Tibial nerve (tissue), 4 donors: Measurements from ENCODE around the gene NXF1. TPM values are rescaled to one million over a fixed set of nuclear protein-coding genes. Genes with fewer than 3 reads are reported as not detected.
"Not testable (repeated sequence)": the region's sequence is repeated elsewhere in the genome, so short reads cannot be mapped to it uniquely, and the experiment has no call there.

Experiments used
- DNase-seq, 2 donors: peaks; one replicate each; pipeline ENCODE4 v3.0.0-alpha.2; 2019; ENCODE audit warnings: low spot score in 2 of 2
- H3K27ac ChIP-seq, 4 donors: fragments of 200-600 bp; sonication (generic) in 3 of 4; one replicate each; pipeline ENCODE4 v1.5.1; 2017 to 2019; ENCODE audit warnings: mild to moderate bottlenecking in 1 of 4
- H3K27me3 ChIP-seq, 2 donors: fragments of 200-600 bp; sonication (generic) in 1 of 2; one replicate each; pipeline versions ENCODE4 v1.5.1 to v1.6.0; 2017 to 2019
- H3K36me3 ChIP-seq, 3 donors: fragments of 200-600 bp; sonication (generic); one replicate each; pipeline ENCODE4 v1.5.1; 2018 to 2019
- H3K4me1 ChIP-seq, 4 donors: fragments of 200-600 bp; sonication (generic) in 3 of 4; one replicate each; pipeline ENCODE4 v1.5.1; 2017 to 2019
- H3K4me3 ChIP-seq, 4 donors: fragments of 200-600 bp; sonication (generic) in 3 of 4; one replicate each; pipeline ENCODE4 v1.5.1; 2017 to 2019; ENCODE audit warnings: mild to moderate bottlenecking in 1 of 4, moderate library complexity in 1 of 4
- H3K9me3 ChIP-seq, 4 donors: fragments of 200-600 bp; sonication (generic) in 3 of 4; one replicate each; pipeline ENCODE4 v1.5.1; 2017 to 2019
- CTCF ChIP-seq, 5 experiments: fragments of 200-600 bp in 3 of 5; fragments of 450-650 bp in 2 of 5; sonication (generic) in 3 of 5; IDR thresholded peaks; one replicate each; pipeline ENCODE4 v1.5.1; 2016 to 2019; ENCODE audit warnings: antibody characterized with exemption in 5 of 5, mild to moderate bottlenecking in 3 of 5, moderate library complexity in 2 of 5
- EP300 ChIP-seq, 2 donors: sonication (generic); formaldehyde crosslinking; IDR thresholded peaks; one replicate each; pipeline ENCODE4 v1.6.1; 2017; ENCODE audit warnings: antibody characterized with exemption in 2 of 2, mild to moderate bottlenecking in 1 of 2
- POLR2A ChIP-seq, 2 donors: fragments of 450-650 bp; IDR thresholded peaks; one replicate each; pipeline ENCODE4 v1.6.1; 2017; ENCODE audit warnings: antibody characterized with exemption in 2 of 2, mild to moderate bottlenecking in 2 of 2, moderate library complexity in 2 of 2
- WGBS, 2 donors: methylation state at CpG; one replicate each; pipeline ENCODE4 v1.1.5; 2018; 5-methylcytosine and 5-hydroxymethylcytosine counted together
- total RNA-seq, 4 donors: library from RNA; depleted of rRNA; stranded (reverse); fragments of >200 nt; gene quantifications; one replicate each; pipeline ENCODE4 v1.1.0, GENCODE V29; 2016

Gene NXF1
- total RNA-seq, 4 donors from 2014 or later: 51.3 to 94.4 (median 67.0) TPM

GRCh38 chr11:62753736-62754603, 51.3 kb downstream of the NXF1 start, which contains the start of gene ZBTB3:
Gene ZBTB3, minus strand, starts transcription at chr11:62754160. Its CDS starts 496 bp downstream, at chr11:62753664.
- peak within 1 kb of the TSS; percentile 52 to 94 (median 58) for H3K4me3 ChIP-seq
- peak within 1 kb of the TSS; percentile 93 to 96 (median 94) for H3K27ac ChIP-seq
- DNase-seq: peak; percentile 95 to 96
- H3K4me1 ChIP-seq: peaks cover 0 to 40% (median 9%) of the 10 kb centered on the region in 4 donors
- H3K9me3 ChIP-seq: no peaks in the 10 kb centered on the region
- WGBS, 2 donors: 1% methylated on average over 47 of the region's 47 CpGs
- no peaks in the 10 kb centered on the region for H3K27me3 ChIP-seq
- TF ChIP-seq CTCF (IDR thresholded peaks at IDR 0.05) (peak in 2 of 5 experiments; percentile 49 to 54), POLR2A (IDR thresholded peaks at IDR 0.05) (peak; percentile 69 to 79), EP300 (IDR thresholded peaks at IDR 0.05) (peak; percentile 68 to 97)
- H3K36me3 ChIP-seq: peaks cover 0 to 27% (median 0%) of the 10 kb centered on the region in 3 donors

DNA sequence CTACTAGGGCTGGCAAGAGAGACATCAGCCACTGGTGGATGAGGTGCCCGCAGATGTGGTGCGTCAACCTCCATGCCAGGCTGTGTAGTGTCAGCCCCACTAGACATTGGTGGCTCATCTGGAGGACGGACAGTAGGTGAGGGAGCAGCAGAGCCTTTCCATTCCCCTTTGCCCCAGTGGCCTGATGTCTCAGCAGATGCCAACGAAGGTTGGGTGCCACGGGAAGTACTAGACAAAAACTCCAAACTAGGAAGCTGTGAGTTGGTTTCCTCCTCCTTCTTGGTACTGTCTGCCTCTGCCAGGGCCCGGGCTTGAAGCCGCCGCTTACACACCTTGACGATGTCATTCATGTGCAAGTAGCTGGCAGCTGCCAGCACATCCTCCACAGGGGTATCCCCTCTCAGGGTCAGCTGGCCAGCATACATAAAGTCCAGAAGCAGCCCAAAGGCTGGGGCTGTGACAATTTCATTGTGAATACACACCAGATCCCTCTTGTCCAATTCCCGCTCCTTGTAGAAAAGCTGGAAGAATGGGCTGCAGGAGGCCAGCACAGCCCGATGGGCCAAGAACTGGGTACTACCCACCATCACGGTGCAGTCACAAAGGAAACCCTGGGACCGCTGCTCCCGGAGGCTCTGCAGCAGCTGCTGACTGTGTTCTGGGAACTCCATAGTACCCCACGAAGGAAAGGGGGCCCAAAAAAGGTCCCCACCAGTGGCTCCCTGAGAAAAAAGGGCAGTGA, 52.1 kb downstream of the NXF1 start:
- no peak for DNase-seq
- Histone ChIP-seq H3K27ac (peak overlapping the region; percentile 91 to 95 (median 93)), H3K36me3 (peaks cover 0 to 31% (median 0%) of the 10 kb centered on the region in 3 donors), H3K9me3 (no peaks in the 10 kb centered on the region), H3K27me3 (no peaks in the 10 kb centered on the region), H3K4me1 (peaks cover 0 to 42% (median 9%) of the 10 kb centered on the region in 4 donors), H3K4me3 (peak overlapping the region; percentile 52 to 94 (median 58))
- 86 to 88% methylated on average over 11 to 15 of the region's 15 CpGs for WGBS, 2 donors
- no peak for TF ChIP-seq EP300 (IDR thresholded peaks at IDR 0.05)
- no peak for TF ChIP-seq CTCF (IDR thresholded peaks at IDR 0.05)
- TF ChIP-seq POLR2A (IDR thresholded peaks at IDR 0.05): no peak

DNA sequence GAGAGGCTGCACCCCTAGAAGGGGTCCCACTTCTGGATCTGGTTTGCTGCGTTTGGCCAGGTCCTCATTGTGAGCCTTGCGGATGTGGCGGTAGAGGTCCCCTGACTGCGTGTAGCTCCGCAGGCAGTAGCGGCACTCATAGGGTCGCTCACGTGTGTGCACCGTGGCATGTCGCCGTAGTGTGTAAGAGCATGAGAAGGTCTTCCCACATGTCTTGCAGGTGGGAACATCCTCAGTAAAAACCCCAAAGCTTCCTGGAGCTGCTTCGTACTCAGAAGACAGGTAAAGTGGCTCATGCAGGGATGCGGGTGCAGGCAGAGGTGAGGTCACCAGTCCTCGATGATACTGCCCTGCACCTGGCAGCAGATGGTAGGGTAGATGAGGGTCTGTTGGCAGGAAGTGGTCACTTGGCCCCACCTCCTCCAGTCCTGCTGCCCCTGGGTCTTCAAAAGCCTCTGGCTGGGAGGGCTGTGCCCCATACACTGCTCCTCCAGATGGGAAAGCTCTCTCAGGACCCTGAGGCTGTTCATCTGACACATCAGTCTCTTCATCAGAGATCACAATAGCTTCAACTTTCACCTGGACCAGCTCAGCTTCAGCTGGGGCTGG, 53.0 kb downstream of the NXF1 start:
- H3K9me3 ChIP-seq: no peaks in the 10 kb centered on the region
- no peak overlapping the region for H3K27ac ChIP-seq
- DNase-seq: no peak
- H3K27me3 ChIP-seq: no peaks in the 10 kb centered on the region
- peaks cover 0 to 45% (median 9%) of the 10 kb centered on the region in 4 donors for H3K4me1 ChIP-seq
- H3K36me3 ChIP-seq: peaks cover 0 to 31% (median 0%) of the 10 kb centered on the region in 3 donors
- WGBS, 2 donors: 94 to 99% methylated on average over 14 of the region's 14 CpGs
- TF ChIP-seq POLR2A (IDR thresholded peaks at IDR 0.05) (no peak), CTCF (IDR thresholded peaks at IDR 0.05) (no peak), EP300 (IDR thresholded peaks at IDR 0.05) (no peak)
- no peak overlapping the region for H3K4me3 ChIP-seq

GRCh38 chr11:62749931-62750330, 55.3 kb downstream of the NXF1 start:
- H3K27me3 ChIP-seq, H3K27ac ChIP-seq, H3K9me3 ChIP-seq, H3K4me3 ChIP-seq, DNase-seq: not testable (repeated sequence)
- WGBS, 2 donors: 92 to 95% methylated on average over 5 of the region's 5 CpGs
- H3K4me1 ChIP-seq: peaks cover 0 to 45% (median 9%) of the 10 kb centered on the region in 4 donors
- H3K36me3 ChIP-seq: peaks cover 0 to 31% (median 0%) of the 10 kb centered on the region in 3 donors

DNA sequence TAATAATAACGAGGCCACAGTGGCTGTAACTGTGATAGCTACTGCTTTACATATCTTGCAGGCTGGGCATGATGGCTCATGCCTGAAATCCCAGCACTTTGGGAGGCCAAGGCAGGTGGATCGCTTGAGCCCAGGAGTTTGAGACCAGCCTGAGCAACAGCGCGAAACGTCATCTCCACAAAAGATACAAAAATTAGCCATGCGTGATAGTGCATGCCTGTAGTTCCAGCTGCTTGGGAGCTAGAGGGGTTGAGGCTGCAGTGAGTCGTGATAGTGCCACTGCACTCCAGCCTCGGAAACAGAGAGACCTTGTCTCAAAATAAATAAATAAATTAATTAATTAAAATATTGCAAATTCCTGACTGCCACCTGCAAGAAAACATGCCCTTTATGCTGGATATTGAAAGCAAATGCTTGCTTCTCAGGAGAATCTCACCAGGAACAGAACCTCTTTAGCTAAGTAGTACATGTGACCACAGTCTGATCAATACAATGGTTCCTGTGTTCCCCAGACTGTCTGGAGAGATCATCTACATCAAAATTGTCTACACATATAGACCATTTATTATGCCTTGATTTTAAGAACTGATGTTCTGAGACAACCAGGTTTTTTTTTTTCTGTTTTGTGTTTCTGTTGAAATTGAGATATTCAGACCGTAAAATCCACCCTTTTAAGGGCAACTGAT, 57.6 kb downstream of the NXF1 start:
- H3K27ac ChIP-seq: peak overlapping the region in 1 of 4 donors; percentile 21
- DNase-seq: no peak
- H3K4me1 ChIP-seq: peaks cover 0 to 28% (median under 1%) of the 10 kb centered on the region in 4 donors
- no peak for TF ChIP-seq CTCF (IDR thresholded peaks at IDR 0.05)
- TF ChIP-seq POLR2A (IDR thresholded peaks at IDR 0.05): no peak
- no peak for TF ChIP-seq EP300 (IDR thresholded peaks at IDR 0.05)
- H3K36me3 ChIP-seq: peaks cover 0 to 25% (median 0%) of the 10 kb centered on the region in 3 donors
- no peaks in the 10 kb centered on the region for H3K27me3 ChIP-seq
- H3K9me3 ChIP-seq: no peaks in the 10 kb centered on the region
- WGBS, 2 donors: 40 to 63% methylated on average over 9 of the region's 9 CpGs
- no peak overlapping the region for H3K4me3 ChIP-seq
